Lower leg skin (tissue), 3 donors: ENCODE results near the gene BAIAP2.

Experiments
- POLR2A ChIP-seq, 2 donors: fragments of 450-650 bp; IDR thresholded peaks; one replicate each; pipeline ENCODE4 v1.6.1; 2016 to 2017; ENCODE audit warnings: antibody characterized with exemption in 2 of 2, mild to moderate bottlenecking in 1 of 2, moderate library complexity in 1 of 2
- TF ChIP-seq, protein P1 (sequence below), 3 donors: fragments of 450-650 bp; IDR thresholded peaks; one replicate each; pipeline ENCODE4 v1.5.1; 2016; ENCODE audit warnings: antibody characterized with exemption in 3 of 3, mild to moderate bottlenecking in 3 of 3, moderate library complexity in 2 of 3

DNA sequence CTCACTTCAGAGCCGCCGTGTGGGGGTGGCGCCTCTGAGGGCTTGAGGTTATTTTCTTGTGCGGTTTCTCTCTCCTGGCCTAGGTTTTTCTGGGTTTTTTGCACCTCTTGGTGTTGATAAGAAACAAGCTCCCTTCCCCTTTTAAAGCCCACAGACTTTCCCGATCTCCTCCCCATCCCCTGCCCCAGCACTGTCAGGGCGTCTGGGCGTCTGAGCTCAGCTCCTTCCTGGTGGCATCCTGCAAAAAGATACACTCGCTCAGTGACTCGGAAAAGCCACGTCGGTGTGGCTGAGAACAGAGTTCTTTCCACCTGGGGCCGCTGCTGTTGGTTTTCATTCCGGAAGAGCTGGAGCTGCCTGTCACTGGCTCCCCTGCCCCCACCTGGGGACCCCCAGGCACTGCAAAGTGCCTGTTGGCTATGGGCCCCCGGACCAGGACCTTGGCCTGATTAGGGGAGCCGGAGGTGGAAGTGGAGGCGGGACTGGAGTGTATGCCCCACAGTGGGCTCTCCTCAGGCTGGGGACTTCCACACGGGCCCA lies 14.5 kb downstream of the BAIAP2 start:
- TF ChIP-seq, protein P1, sequence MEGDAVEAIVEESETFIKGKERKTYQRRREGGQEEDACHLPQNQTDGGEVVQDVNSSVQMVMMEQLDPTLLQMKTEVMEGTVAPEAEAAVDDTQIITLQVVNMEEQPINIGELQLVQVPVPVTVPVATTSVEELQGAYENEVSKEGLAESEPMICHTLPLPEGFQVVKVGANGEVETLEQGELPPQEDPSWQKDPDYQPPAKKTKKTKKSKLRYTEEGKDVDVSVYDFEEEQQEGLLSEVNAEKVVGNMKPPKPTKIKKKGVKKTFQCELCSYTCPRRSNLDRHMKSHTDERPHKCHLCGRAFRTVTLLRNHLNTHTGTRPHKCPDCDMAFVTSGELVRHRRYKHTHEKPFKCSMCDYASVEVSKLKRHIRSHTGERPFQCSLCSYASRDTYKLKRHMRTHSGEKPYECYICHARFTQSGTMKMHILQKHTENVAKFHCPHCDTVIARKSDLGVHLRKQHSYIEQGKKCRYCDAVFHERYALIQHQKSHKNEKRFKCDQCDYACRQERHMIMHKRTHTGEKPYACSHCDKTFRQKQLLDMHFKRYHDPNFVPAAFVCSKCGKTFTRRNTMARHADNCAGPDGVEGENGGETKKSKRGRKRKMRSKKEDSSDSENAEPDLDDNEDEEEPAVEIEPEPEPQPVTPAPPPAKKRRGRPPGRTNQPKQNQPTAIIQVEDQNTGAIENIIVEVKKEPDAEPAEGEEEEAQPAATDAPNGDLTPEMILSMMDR (IDR thresholded peaks at IDR 0.05), result no peak
- TF ChIP-seq POLR2A (IDR thresholded peaks at IDR 0.05), result no peak
